SU-DHL-6 (cell line): ENCODE results near the gene IFITM1.

ENCODE experiments used
- EZH2phosphoT487 ChIP-seq: fragments of 200-600 bp; sonication (generic), shearing (Covaris generic); conservative IDR thresholded peaks from 2 replicates; pipeline ENCODE4 v1.6.1; 2018; ENCODE audit warnings: mild to moderate bottlenecking, antibody characterized with exemption, low read length, moderate library complexity, mixed read lengths
- TF ChIP-seq, protein P1 (sequence below): fragments of 200-600 bp; sonication (generic); IDR thresholded peaks from one replicate; pipeline ENCODE4 v1.5.1; 2017; ENCODE audit warnings: antibody characterized with exemption, mild to moderate bottlenecking, low read length, moderate library complexity; ENCODE audit not compliant: insufficient read depth, poor library complexity, severe bottlenecking

DNA sequence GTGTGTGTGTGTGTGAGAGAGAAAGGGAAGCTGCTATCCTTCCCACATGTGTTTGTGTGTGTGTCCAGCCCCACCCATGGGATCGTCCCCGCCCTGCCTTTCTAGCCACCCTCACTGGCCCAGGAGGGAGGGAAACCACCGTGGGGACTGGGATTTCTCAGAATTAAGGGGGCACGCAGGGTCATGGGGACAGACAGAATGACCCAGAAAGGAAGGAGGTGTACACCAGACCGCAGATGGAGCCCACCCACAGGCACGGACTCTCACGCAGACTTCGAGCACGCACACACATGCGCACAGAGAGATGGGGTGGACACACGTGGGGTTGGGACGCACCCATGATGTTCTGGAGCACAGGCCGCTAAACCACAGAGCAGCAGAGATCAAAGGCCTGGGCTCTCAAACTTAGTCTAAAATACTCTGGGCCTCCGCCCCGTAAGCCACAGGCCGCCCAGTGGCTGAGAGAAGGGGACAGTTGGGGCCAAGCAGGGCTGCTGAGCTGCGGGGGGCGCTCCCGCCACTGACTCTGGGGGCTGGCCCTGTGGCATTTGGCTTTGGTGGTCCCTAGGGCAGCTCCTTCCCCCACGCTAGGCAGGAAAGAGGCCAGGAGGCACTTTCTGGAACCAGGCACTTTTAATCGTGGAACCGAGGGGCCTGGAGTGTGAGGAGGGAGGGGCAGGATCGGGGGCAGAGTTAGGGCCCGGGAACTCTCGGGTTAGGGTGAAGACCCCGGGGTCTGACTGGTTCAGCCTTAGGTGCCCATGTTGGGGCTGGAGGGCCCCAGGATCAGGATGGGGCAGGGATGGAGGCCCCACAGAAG is 16.0 kb upstream of the IFITM1 start:
- TF ChIP-seq, protein P1, sequence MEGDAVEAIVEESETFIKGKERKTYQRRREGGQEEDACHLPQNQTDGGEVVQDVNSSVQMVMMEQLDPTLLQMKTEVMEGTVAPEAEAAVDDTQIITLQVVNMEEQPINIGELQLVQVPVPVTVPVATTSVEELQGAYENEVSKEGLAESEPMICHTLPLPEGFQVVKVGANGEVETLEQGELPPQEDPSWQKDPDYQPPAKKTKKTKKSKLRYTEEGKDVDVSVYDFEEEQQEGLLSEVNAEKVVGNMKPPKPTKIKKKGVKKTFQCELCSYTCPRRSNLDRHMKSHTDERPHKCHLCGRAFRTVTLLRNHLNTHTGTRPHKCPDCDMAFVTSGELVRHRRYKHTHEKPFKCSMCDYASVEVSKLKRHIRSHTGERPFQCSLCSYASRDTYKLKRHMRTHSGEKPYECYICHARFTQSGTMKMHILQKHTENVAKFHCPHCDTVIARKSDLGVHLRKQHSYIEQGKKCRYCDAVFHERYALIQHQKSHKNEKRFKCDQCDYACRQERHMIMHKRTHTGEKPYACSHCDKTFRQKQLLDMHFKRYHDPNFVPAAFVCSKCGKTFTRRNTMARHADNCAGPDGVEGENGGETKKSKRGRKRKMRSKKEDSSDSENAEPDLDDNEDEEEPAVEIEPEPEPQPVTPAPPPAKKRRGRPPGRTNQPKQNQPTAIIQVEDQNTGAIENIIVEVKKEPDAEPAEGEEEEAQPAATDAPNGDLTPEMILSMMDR: no peak
- TF ChIP-seq EZH2phosphoT487: no peak
